GM12874 (cell line): ENCODE data around the gene SCFD2.

Experiments
- TF ChIP-seq, protein P1 (sequence below): IDR thresholded peaks from 2 replicates; pipeline ENCODE4 v1.5.1; 2011; ENCODE audit warnings: low read depth, mild to moderate bottlenecking, control low read depth, low read length, moderate library complexity; ENCODE audit not compliant: insufficient read depth

The SCFD2 gene

DNA sequence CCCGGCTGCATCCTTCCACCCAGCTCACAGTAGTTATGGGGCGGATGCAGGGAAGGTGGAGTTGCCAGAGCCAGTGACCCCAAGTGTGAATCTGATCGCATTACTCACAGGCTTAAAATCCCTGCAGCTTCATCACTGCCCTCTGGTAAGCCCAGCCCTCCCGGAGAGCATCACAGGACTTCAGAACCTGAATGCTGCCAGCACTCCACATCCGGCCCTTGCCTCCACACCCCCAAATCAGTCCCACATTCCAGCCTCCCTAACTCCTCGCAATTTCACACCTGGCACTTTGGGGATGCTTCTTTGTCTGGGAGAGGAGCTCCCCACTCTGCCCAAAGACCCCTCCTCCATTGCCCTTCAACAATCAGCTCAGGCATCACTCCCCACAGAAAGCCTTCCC lies 488.2 kb downstream of the SCFD2 start:
- TF ChIP-seq, protein P1, sequence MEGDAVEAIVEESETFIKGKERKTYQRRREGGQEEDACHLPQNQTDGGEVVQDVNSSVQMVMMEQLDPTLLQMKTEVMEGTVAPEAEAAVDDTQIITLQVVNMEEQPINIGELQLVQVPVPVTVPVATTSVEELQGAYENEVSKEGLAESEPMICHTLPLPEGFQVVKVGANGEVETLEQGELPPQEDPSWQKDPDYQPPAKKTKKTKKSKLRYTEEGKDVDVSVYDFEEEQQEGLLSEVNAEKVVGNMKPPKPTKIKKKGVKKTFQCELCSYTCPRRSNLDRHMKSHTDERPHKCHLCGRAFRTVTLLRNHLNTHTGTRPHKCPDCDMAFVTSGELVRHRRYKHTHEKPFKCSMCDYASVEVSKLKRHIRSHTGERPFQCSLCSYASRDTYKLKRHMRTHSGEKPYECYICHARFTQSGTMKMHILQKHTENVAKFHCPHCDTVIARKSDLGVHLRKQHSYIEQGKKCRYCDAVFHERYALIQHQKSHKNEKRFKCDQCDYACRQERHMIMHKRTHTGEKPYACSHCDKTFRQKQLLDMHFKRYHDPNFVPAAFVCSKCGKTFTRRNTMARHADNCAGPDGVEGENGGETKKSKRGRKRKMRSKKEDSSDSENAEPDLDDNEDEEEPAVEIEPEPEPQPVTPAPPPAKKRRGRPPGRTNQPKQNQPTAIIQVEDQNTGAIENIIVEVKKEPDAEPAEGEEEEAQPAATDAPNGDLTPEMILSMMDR: no peak

DNA sequence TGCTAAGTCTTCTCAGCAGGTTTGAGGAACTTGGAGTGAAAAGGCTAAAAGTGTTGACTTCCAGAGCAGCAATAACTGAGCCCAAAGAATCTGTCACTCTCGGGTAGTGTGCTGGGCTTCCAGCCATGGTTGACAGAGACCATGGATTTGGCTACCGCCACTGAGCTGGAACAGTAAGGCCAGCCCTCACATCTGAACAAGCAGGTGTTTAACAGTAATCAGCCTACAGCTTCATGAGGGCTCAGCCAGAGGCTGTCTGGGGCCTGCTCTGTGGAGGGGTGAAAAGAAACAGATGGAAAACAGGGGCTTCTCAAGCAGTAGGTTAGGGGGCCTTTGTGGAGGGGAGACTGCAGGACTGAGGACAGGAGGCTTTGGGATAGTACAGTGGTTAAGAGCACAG lies 488.8 kb downstream of the SCFD2 start:
- TF ChIP-seq, protein P1: no peak

DNA sequence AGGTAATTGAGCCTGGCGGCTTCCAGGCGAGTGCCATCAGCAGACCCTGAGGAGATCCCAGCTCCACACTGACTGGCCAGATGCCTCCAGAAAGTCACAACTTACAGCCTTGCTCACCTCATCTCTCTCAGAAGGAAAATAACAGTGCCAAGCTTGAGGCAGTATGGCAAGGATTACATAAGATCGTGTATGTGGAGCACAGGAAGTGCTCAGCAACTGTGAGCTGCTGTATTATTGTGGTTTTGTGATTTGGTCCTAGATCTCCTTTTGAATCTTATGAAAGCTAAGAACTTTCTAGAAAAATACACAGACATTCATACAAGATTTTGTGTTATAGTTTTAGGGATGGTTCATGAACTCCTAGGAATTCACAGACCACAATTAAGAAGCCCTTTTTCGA lies 489.8 kb downstream of the SCFD2 start:
- TF ChIP-seq, protein P1: no peak

DNA sequence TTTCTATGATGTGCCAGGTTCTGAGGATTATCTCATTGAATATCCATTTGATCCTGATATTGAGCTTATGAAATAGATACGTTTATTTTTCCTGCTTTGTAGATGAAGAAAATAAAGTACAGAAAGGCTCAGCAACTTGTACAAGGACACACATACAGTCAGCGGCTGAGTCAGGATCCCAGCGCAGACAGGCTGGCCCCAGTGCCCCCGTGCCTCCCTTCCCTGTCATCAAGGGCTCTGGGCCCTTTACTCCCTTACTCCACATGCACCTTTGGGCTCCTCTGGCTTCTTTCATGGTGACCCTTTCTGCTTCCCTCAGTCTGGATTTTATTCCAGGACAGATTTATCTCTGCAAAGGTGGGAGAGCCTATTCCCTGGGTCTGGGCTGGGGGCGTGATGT lies 490.9 kb downstream of the SCFD2 start:
- TF ChIP-seq, protein P1: no peak

DNA sequence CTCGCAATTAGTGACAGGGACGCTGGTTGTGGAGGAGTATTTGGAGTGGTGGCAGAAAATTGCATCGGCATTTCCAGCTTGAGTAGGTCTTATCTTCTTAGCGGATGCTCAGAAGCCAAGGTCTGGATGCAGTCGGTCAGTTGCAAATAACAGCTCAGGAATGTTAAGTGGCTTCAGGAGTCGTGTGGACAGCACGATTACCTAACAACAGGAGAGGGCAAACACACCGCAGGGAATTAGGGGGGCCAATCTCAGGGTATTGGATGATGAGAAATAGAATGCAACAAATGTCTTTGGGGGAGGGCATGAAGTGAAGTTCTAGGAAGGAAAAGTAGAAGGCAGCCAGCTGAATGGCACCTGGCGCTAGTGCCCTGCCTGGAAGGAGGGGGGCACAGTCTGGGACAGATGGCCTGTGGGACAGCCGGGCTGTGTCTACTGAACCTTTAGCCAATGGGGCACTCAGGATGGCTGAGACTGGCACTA lies 492.0 kb downstream of the SCFD2 start:
- TF ChIP-seq, protein P1: no peak

DNA sequence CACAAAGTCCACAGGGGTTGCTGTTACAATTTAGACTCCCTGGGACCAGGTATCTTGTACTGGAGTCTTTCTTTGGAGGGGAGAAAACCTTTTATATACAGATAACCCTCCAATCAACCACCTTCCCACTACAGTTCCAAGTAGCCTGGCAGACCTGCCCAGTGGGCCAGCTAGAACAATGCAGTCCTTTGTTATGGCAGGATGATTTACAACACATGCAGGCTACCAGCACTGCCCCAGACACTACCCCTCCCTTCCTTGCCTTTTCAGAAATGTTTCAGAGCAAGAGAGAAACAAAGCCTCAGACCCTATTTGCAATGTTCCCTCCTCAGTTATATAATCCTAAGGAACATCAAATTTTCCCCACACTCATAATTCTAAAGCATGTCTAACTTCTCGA lies 492.7 kb downstream of the SCFD2 start:
- TF ChIP-seq, protein P1: no peak

DNA sequence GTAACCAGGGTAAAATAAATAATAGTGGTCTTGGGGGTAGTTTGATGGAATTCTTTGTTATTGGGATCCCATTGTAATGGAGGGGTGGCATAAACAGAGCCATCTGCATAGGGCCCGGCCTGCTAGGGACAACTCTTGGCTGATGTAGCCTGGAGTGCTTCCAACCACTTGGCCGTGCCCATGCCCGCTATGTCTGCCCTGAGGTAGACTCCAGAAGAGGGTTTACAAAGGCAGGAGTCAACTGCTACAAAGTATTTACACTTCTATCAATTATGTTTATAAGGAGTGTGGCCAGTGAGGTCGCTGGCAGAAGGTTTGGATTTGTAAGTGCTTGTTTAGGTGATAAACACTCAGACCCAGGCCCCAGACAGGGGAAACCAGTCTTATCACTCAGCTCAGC lies 495.6 kb downstream of the SCFD2 start:
- TF ChIP-seq, protein P1: no peak

DNA sequence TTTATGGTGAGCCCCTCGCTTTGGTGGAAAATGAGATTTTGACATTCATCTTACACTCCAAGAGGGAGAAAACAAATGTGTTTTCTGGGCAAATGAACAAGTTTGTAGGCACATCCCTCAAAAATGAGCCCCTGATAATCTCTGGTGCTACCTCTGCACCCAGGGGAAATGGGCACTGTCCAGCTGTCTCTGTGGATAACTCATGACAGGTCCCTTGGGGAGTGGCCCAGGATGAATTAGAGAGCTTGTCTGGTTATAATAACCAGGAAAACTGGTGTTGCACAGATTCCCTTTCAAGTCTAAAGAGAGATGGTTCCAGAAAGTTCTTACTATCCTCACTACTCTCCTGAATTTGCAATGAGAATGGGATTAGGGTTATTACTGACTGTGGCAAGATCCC lies 496.2 kb downstream of the SCFD2 start:
- TF ChIP-seq, protein P1: no peak
